ENCODE results near the gene VPS45. TPM values are rescaled to one million over a fixed set of nuclear protein-coding genes. Genes with fewer than 3 reads are reported as not detected.

The VPS45 gene
- total and polyA plus RNA-seq, 4 donors = 7.7 to 24.2 (median 14.1) TPM

- Histone ChIP-seq H3K27ac (ENCODE audit: low read depth in 1 of 2, low read length in 2 of 2) (no peak overlapping the region), H3K4me3 (ENCODE audit: low read depth in 1 of 3, low read length in 3 of 3) (no peak overlapping the region), H3K9ac (ENCODE audit: low read depth in 1 of 2, low read length in 2 of 2) (no peak overlapping the region), H3K4me1 (ENCODE audit: control insufficient read depth in 4 of 4, insufficient read depth in 4 of 4, low read length in 3 of 4) (no peaks in the 10 kb centered on the region), H3K36me3 (ENCODE audit: control insufficient read depth in 4 of 4, insufficient read depth in 3 of 4, low read depth in 1 of 4, low read length in 3 of 4) (peaks cover 1 to 19% (median 10%) of the 10 kb centered on the region in 4 donors), H3K9me3 (ENCODE audit: control insufficient read depth in 4 of 4, low read length in 3 of 4) (no peaks in the 10 kb centered on the region), H3K27me3 (ENCODE audit: control insufficient read depth in 4 of 4, insufficient read depth in 4 of 4, low read length in 3 of 4) (no peaks in the 10 kb centered on the region)
- DNase-seq (ENCODE audit: low spot score) = no peak
- WGBS = 82% methylated on average over 3 of the region's 3 CpGs
- TF ChIP-seq YY1 (IDR thresholded peaks at IDR 0.05) (no peak), RXRA (IDR thresholded peaks at IDR 0.05) (no peak), HNF4G (IDR thresholded peaks at IDR 0.05) (no peak), RAD21 (IDR thresholded peaks at IDR 0.05) (no peak)
Observed at GRCh38 chr1:150092180-150092791, 24.7 kb downstream of the VPS45 start.

GRCh38 chr1:150093805-150094204, 26.2 kb downstream of the VPS45 start:
- H3K9ac ChIP-seq (ENCODE audit: low read depth in 1 of 2, low read length in 2 of 2) = no peak overlapping the region
- DNase-seq (ENCODE audit: low spot score) = no peak
- H3K4me1 ChIP-seq (ENCODE audit: control insufficient read depth in 4 of 4, insufficient read depth in 4 of 4, low read length in 3 of 4) = no peaks in the 10 kb centered on the region
- H3K4me3 ChIP-seq (ENCODE audit: low read depth in 1 of 3, low read length in 3 of 3) = no peak overlapping the region
- no peaks in the 10 kb centered on the region for H3K9me3 ChIP-seq (ENCODE audit: control insufficient read depth in 4 of 4, low read length in 3 of 4)
- H3K27ac ChIP-seq (ENCODE audit: low read depth in 1 of 2, low read length in 2 of 2) = no peak overlapping the region
- WGBS = 81% methylated on average over 1 of the region's 1 CpG
- no peaks in the 10 kb centered on the region for H3K27me3 ChIP-seq (ENCODE audit: control insufficient read depth in 4 of 4, insufficient read depth in 4 of 4, low read length in 3 of 4)
- TF ChIP-seq NR2F2 (IDR thresholded peaks at IDR 0.05) = no peak
- TF ChIP-seq GABPA (IDR thresholded peaks at IDR 0.05 in 1 of 2, conservative IDR thresholded peaks at IDR 0.05 in 1 of 2) = no peak
- no peak for TF ChIP-seq RAD21 (IDR thresholded peaks at IDR 0.05)
- no peak for TF ChIP-seq HNF4A (conservative IDR thresholded peaks at IDR 0.05)
- TF ChIP-seq MAX (IDR thresholded peaks at IDR 0.05) = no peak
- no peak for TF ChIP-seq FOXA2 (IDR thresholded peaks at IDR 0.05)
- no peak for TF ChIP-seq ZBTB33 (IDR thresholded peaks at IDR 0.05)
- no peak for TF ChIP-seq ATF3 (IDR thresholded peaks at IDR 0.05)
- TF ChIP-seq SP1 (IDR thresholded peaks at IDR 0.05) = no peak
- no peak for TF ChIP-seq HNF4G (IDR thresholded peaks at IDR 0.05)
- TF ChIP-seq RXRA (IDR thresholded peaks at IDR 0.05) = no peak
- TF ChIP-seq FOXA1 (IDR thresholded peaks at IDR 0.05) = no peak
- no peak for TF ChIP-seq TAF1 (conservative IDR thresholded peaks at IDR 0.05)
- no peak for TF ChIP-seq YY1 (IDR thresholded peaks at IDR 0.05)
- no peak for TF ChIP-seq JUND (IDR thresholded peaks at IDR 0.05)
- TF ChIP-seq REST (IDR thresholded peaks at IDR 0.05) = no peak
- H3K36me3 ChIP-seq (ENCODE audit: control insufficient read depth in 4 of 4, insufficient read depth in 3 of 4, low read depth in 1 of 4, low read length in 3 of 4) = peaks cover 1 to 15% (median 11%) of the 10 kb centered on the region in 4 donors
